Measurements from ENCODE around the gene MIB2. TPM values are rescaled to one million over a fixed set of nuclear protein-coding genes. Genes with fewer than 3 reads are reported as not detected.

The MIB2 gene
- total RNA-seq, 2 experiments from 2014 or later, result 58.3 to 59.4 TPM

GRCh38 chr1:1628754-1629429 lies 13.6 kb downstream of the MIB2 start:
- Histone ChIP-seq H3K36me3 (ENCODE audit: insufficient read depth, low read length) (no peaks in the 10 kb centered on the region), H3K4me3 (ENCODE audit: low read length) (peak overlapping the region; percentile 52), H3K27me3 (ENCODE audit: control insufficient read depth in 1 of 2, insufficient read depth in 2 of 2, low read length in 2 of 2) (peaks cover 0 to 2% of the 10 kb centered on the region in 2 experiments), H3K27ac (ENCODE audit: low read depth in 1 of 2, low read length in 2 of 2) (peak overlapping the region in 1 of 2 donors; percentile 74), H3K4me1 (ENCODE audit: insufficient read depth, low read length) (peaks cover 36% of the 10 kb centered on the region), H3K9me3 (ENCODE audit: control insufficient read depth in 1 of 2, insufficient read depth in 1 of 2, low read length in 2 of 2) (no peaks in the 10 kb centered on the region)
- DNase-seq, result peak in 7 of 14 experiments; percentile 26 to 76 (median 48)
- H3K36me3 Mint-ChIP-seq (ENCODE audit: low read depth), result peaks cover 3% of the 10 kb centered on the region
- peak overlapping the region; percentile 30 for H3K4me3 Mint-ChIP-seq
- no peaks in the 10 kb centered on the region for H3K9me3 Mint-ChIP-seq
- TF ChIP-seq CTCF (IDR thresholded peaks at IDR 0.05), result no peak
- ChIA-PET CTCF (interaction anchor here (1.0 to 1.2 kb wide), 2 partner anchors 16 to 280 kb away, joined by 3 read pairs; no protein-coding TSS in a partner anchor), POLR2A (interaction anchor here (0.6 to 4.7 kb wide), 7 partner anchors 10 to 55 kb away, joined by 3 to 137 read pairs (median 4); partner anchors contain the start of genes MIB2 and SSU72)
- intact Hi-C loops (cut with DNase I, micrococcal nuclease), result no loop called here
- H3K27me3 Mint-ChIP-seq, result peaks cover 5% of the 10 kb centered on the region
- H3K27ac Mint-ChIP-seq, result peak overlapping the region; percentile 33
- peaks cover 9% of the 10 kb centered on the region for H3K4me1 Mint-ChIP-seq (ENCODE audit: low read depth)
- peak; percentile 11 for ATAC-seq (ENCODE audit: poor library complexity)

- Mint-ChIP-seq H3K4me1 (ENCODE audit: low read depth) (peaks cover 9% of the 10 kb centered on the region), H3K36me3 (ENCODE audit: low read depth) (peaks cover 3% of the 10 kb centered on the region), H3K4me3 (peak overlapping the region; percentile 80), H3K9me3 (no peaks in the 10 kb centered on the region), H3K27me3 (peaks cover 5% of the 10 kb centered on the region), H3K27ac (peak overlapping the region; percentile 96)
- Histone ChIP-seq H3K36me3 (ENCODE audit: insufficient read depth, low read length) (no peaks in the 10 kb centered on the region), H3K4me1 (ENCODE audit: insufficient read depth, low read length) (peaks cover 36% of the 10 kb centered on the region), H3K27me3 (ENCODE audit: control insufficient read depth in 1 of 2, insufficient read depth in 2 of 2, low read length in 2 of 2) (peaks cover 0 to 2% of the 10 kb centered on the region in 2 experiments), H3K9me3 (ENCODE audit: control insufficient read depth in 1 of 2, insufficient read depth in 1 of 2, low read length in 2 of 2) (no peaks in the 10 kb centered on the region), H3K4me3 (ENCODE audit: low read length) (peak overlapping the region; percentile 52), H3K27ac (ENCODE audit: low read depth in 1 of 2, low read length in 2 of 2) (peak overlapping the region in 1 of 2 donors; percentile 74)
- DNase-seq (peak; percentile 60 to 93 (median 74)), ATAC-seq (ENCODE audit: poor library complexity) (peak; percentile 55)
- CTCF ChIA-PET, result interaction anchor here (1.0 to 1.2 kb wide), 3 partner anchors 15 to 279 kb away, joined by 3 to 4 read pairs (median 3); partner anchors contain the start of gene MIB2
- POLR2A ChIA-PET, result interaction anchor here (0.6 to 4.7 kb wide), 10 partner anchors 11 to 254 kb away, joined by 3 to 137 read pairs (median 4); partner anchors contain the start of genes AURKAIP1, MIB2, SLC35E2B and SSU72
- no peak for TF ChIP-seq CTCF (IDR thresholded peaks at IDR 0.05)
- intact Hi-C loops (cut with DNase I, micrococcal nuclease), result loop anchor here (2.0 to 10.0 kb wide), 3 partner anchors 15 to 765 kb away; partner anchors contain the start of genes MIB2 (in 2 of the 2), CDK11B (in 1 of the 2), MORN1 (in 1 of the 2) and RER1 (in 1 of the 2)
Measured at GRCh38 chr1:1629430-1630190, 14.3 kb downstream of the MIB2 start.

Data from CD4-positive, alpha-beta T cell (primary cell).